Activated gamma-delta T cell treated with Interleukin-2 at 50 U/mL for 16 hours (primary cell): ENCODE results near the gene PLXNA4.

Experiments used
- DNase-seq: peaks from one replicate; pipeline ENCODE4 v3.0.0-alpha.2; 2020

The PLXNA4 gene

GRCh38 chr7:132300599-132301277 is 275.5 kb downstream of the PLXNA4 start:
- no peak for DNase-seq

- DNase-seq = no peak
These were observed 277.5 kb downstream of the PLXNA4 start for GRCh38 chr7:132298790-132299189.

GRCh38 chr7:132296820-132297219 is 279.4 kb downstream of the PLXNA4 start:
- DNase-seq = no peak

GRCh38 chr7:132295175-132295574 is 281.1 kb downstream of the PLXNA4 start:
- DNase-seq = no peak

GRCh38 chr7:132292803-132293202 is 283.5 kb downstream of the PLXNA4 start:
- no peak for DNase-seq

GRCh38 chr7:132291481-132291880 is 284.8 kb downstream of the PLXNA4 start:
- no peak for DNase-seq

GRCh38 chr7:132290021-132290420 is 286.2 kb downstream of the PLXNA4 start:
- DNase-seq = no peak

GRCh38 chr7:132286836-132287235 is 289.4 kb downstream of the PLXNA4 start:
- no peak for DNase-seq

GRCh38 chr7:132280335-132280734 is 295.9 kb downstream of the PLXNA4 start:
- DNase-seq = no peak

GRCh38 chr7:132279718-132280117 is 296.6 kb downstream of the PLXNA4 start:
- DNase-seq = no peak

GRCh38 chr7:132276976-132277725 is 299.1 kb downstream of the PLXNA4 start:
- no peak for DNase-seq

GRCh38 chr7:132276234-132276630 is 300.0 kb downstream of the PLXNA4 start:
- no peak for DNase-seq

GRCh38 chr7:132275416-132276233 is 300.6 kb downstream of the PLXNA4 start:
- DNase-seq = no peak

- no peak for DNase-seq
These were observed 303.4 kb downstream of the PLXNA4 start for GRCh38 chr7:132272763-132273371.

- DNase-seq = no peak
These were observed 305.8 kb downstream of the PLXNA4 start for GRCh38 chr7:132270517-132270916.

- no peak for DNase-seq
These were observed 306.6 kb downstream of the PLXNA4 start for GRCh38 chr7:132269718-132270117.

GRCh38 chr7:132263151-132263550 is 313.1 kb downstream of the PLXNA4 start:
- no peak for DNase-seq

- no peak for DNase-seq
These were observed 314.2 kb downstream of the PLXNA4 start for GRCh38 chr7:132262160-132262470.

GRCh38 chr7:132261327-132262159 is 314.7 kb downstream of the PLXNA4 start:
- no peak for DNase-seq

GRCh38 chr7:132258231-132258630 is 318.0 kb downstream of the PLXNA4 start:
- no peak for DNase-seq

GRCh38 chr7:132257253-132257652 is 319.0 kb downstream of the PLXNA4 start:
- DNase-seq = no peak

GRCh38 chr7:132256721-132257212 is 319.5 kb downstream of the PLXNA4 start:
- DNase-seq = no peak
